ENCODE data around the gene BUB1.

DNA sequence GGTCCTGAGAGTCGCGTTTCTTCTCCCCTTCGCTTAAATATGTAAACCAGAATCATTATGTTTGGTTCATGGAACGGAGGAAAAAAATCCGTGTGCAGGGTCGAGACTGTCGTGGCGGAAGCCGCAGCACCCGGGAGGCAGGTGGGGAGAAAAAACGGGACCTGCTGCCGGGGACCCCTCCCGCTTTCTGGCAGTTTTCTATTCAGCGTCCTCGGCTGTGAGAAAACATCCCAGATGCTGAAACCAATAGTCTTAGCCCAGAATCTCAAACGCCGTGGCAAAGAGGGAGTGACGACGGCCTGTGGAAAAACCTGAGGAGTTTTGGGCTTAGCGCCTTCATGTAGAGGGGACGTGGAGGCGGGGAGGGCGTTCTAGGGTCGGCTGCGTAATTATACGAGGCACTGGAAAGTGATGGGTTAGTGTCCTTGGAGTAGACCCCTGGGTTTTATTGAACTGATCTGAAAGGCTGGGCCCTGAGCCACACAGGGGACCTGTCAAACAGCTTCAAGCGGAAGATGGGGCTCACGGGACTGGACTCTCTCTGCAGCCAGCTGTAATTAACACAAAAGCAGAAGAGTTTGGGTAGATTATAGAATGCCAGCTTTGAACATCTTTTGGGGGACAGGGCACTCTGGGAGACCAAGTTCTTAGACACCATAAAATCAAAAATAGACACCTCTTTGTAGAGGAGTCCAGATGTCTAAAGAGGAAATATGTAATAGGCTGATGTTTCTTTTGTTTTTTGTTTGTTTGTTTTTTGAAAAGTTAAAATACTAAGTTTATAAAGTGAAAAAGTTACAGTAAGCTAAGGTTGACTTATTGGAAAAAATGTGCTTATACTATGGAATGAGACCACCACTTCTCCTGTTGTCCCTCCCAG, 834 bp upstream of the BUB1 start:
- TF ChIP-seq CTCF (conservative IDR thresholded peaks at IDR 0.05 in 1 of 2, IDR thresholded peaks at IDR 0.05 in 1 of 2; ENCODE audit: low read depth in 1 of 2, low read length in 2 of 2) (no peak), EZH2 (IDR thresholded peaks at IDR 0.05; ENCODE audit: low read length, missing control alignments) (no peak)
